NOMO-1 (cell line): Measurements from ENCODE around the gene ZNF680.
"Not testable (repeated sequence)": the region's sequence is repeated elsewhere in the genome, so short reads cannot be mapped to it uniquely, and the experiment has no call there.

Experiments used
- DNase-seq, 2 experiments: peaks; one replicate each; lab custom pipeline; 2025; ENCODE audit not compliant: unreplicated experiment in 2 of 2; lab: John Stamatoyannopoulos, UW

The ZNF680 gene

GRCh38 chr7:64562626-64563278 is at the start of gene ZNF680:
Gene ZNF680 (minus strand): TSS chr7:64563071. CDS start chr7:64562954, 117 bp downstream.
- peak; percentile 61 to 67 for DNase-seq

- no peak for DNase-seq
Observed at GRCh38 chr7:64612452-64612851, 49.6 kb upstream of the ZNF680 start.

- no peak for DNase-seq
Observed at GRCh38 chr7:64611717-64612116, 48.8 kb upstream of the ZNF680 start.

GRCh38 chr7:64610997-64611396 is 48.1 kb upstream of the ZNF680 start:
- DNase-seq: no peak

GRCh38 chr7:64608116-64608910 is 45.4 kb upstream of the ZNF680 start:
- no peak for DNase-seq

GRCh38 chr7:64606385-64606784 is 43.5 kb upstream of the ZNF680 start:
- DNase-seq: no peak

GRCh38 chr7:64603271-64603670 is 40.4 kb upstream of the ZNF680 start:
- DNase-seq: no peak

- no peak for DNase-seq
Observed at GRCh38 chr7:64602518-64602917, 39.6 kb upstream of the ZNF680 start.

GRCh38 chr7:64602086-64602485 is 39.2 kb upstream of the ZNF680 start:
- no peak for DNase-seq

GRCh38 chr7:64599359-64599758 is 36.5 kb upstream of the ZNF680 start:
- DNase-seq: no peak

- no peak for DNase-seq
Observed at GRCh38 chr7:64590971-64591370, 28.1 kb upstream of the ZNF680 start.

GRCh38 chr7:64581926-64582894 is 19.3 kb upstream of the ZNF680 start:
- no peak for DNase-seq

- no peak for DNase-seq
Observed at GRCh38 chr7:64581391-64581790, 18.5 kb upstream of the ZNF680 start.

GRCh38 chr7:64574540-64575099 is 11.7 kb upstream of the ZNF680 start:
- DNase-seq: no peak

GRCh38 chr7:64570284-64570605 is 7.4 kb upstream of the ZNF680 start:
- DNase-seq: not testable (repeated sequence)

GRCh38 chr7:64569372-64570283 is 6.8 kb upstream of the ZNF680 start:
- DNase-seq: not testable (repeated sequence)

GRCh38 chr7:64562256-64562625 is 630 bp downstream of the ZNF680 start:
- DNase-seq: no peak

- DNase-seq: no peak
Observed at GRCh38 chr7:64559206-64559605, 3.7 kb downstream of the ZNF680 start.

GRCh38 chr7:64558781-64559180 is 4.1 kb downstream of the ZNF680 start:
- no peak for DNase-seq

- no peak for DNase-seq
Observed at GRCh38 chr7:64558323-64558705, 4.6 kb downstream of the ZNF680 start.
